Adipocyte (in vitro differentiated cells): ENCODE data around the gene SOX14.

Source experiments
- DNase-seq: peaks from one replicate; pipeline ENCODE4 v3.0.0-alpha.2; 2015; ENCODE audit warnings: low read depth
- H3K27me3 ChIP-seq: replicated peaks from 2 replicates; pipeline ENCODE4 v1.7.0; 2013; ENCODE audit warnings: mild to moderate bottlenecking, low read length, moderate library complexity; ENCODE audit not compliant: control insufficient read depth, insufficient read depth
- H3K36me3 ChIP-seq: 2 replicates; pipeline ENCODE4 v1.7.0; 2013; ENCODE audit warnings: low read length, mild to moderate bottlenecking, moderate library complexity; ENCODE audit not compliant: control insufficient read depth, insufficient read depth, severe bottlenecking
- H3K4me1 ChIP-seq: 2 replicates; pipeline ENCODE4 v1.7.0; 2013; ENCODE audit warnings: mild to moderate bottlenecking, low read length, moderate library complexity; ENCODE audit not compliant: control insufficient read depth, insufficient read depth
- H3K4me3 ChIP-seq: 2 replicates; pipeline ENCODE4 v1.7.0; 2013; ENCODE audit warnings: mild to moderate bottlenecking, low read length, moderate library complexity
- H3K9ac ChIP-seq: 2 replicates; pipeline ENCODE4 v1.7.0; 2013; ENCODE audit warnings: mild to moderate bottlenecking, low read length, moderate library complexity
- H3K9me3 ChIP-seq: 2 replicates; pipeline ENCODE4 v1.7.0; 2013; ENCODE audit warnings: mild to moderate bottlenecking, low read length, moderate library complexity; ENCODE audit not compliant: control insufficient read depth

SOX14 gene

GRCh38 chr3:137764001-137764433, at the start of gene SOX14:
Gene SOX14, plus strand, starts transcription at chr3:137764315. Its CDS starts 470 bp downstream, at chr3:137764785.
- no peak for DNase-seq
- Histone ChIP-seq H3K4me3 (no peak within 1 kb of the TSS), H3K9ac (no peak within 1 kb of the TSS), H3K27me3 (peaks cover 72% of the 10 kb centered on the region), H3K9me3 (no peaks in the 10 kb centered on the region), H3K36me3 (no peaks in the 10 kb centered on the region), H3K4me1 (peaks cover 5% of the 10 kb centered on the region)

- Histone ChIP-seq H3K4me1 (no peaks in the 10 kb centered on the region), H3K27me3 (no peaks in the 10 kb centered on the region), H3K36me3 (no peaks in the 10 kb centered on the region), H3K4me3 (no peak overlapping the region), H3K9me3 (peaks cover 4% of the 10 kb centered on the region), H3K9ac (no peak overlapping the region)
- DNase-seq: no peak
These were observed 49.6 kb upstream of the SOX14 start for GRCh38 chr3:137714551-137714950.

DNA sequence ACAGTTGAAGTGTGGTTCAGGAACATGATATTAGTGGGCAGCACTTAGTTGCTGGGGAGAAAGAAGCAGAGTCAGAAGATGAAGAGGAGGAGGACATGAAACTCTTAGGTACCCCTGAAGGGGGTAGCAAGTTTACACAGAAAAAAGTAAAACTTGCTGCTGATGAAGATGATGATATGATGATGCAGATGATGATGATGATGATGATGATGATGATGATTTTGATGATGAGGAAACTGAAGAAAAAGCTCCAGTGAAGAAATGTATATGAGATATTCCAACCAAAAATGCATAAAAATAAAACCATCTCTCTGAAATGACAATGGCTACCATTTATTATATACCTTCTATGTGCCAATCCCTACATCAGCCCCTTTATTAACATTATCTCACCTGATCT, 39.9 kb upstream of the SOX14 start:
- no peak for DNase-seq
- Histone ChIP-seq H3K4me3 (no peak overlapping the region), H3K9me3 (no peaks in the 10 kb centered on the region), H3K27me3 (no peaks in the 10 kb centered on the region), H3K36me3 (no peaks in the 10 kb centered on the region), H3K4me1 (no peaks in the 10 kb centered on the region), H3K9ac (no peak overlapping the region)

- Histone ChIP-seq H3K36me3 (no peaks in the 10 kb centered on the region), H3K4me1 (no peaks in the 10 kb centered on the region), H3K9ac (no peak overlapping the region), H3K9me3 (peaks cover 28% of the 10 kb centered on the region), H3K4me3 (no peak overlapping the region), H3K27me3 (no peaks in the 10 kb centered on the region)
- no peak for DNase-seq
These were observed 26.9 kb upstream of the SOX14 start for GRCh38 chr3:137737208-137737607.

DNA sequence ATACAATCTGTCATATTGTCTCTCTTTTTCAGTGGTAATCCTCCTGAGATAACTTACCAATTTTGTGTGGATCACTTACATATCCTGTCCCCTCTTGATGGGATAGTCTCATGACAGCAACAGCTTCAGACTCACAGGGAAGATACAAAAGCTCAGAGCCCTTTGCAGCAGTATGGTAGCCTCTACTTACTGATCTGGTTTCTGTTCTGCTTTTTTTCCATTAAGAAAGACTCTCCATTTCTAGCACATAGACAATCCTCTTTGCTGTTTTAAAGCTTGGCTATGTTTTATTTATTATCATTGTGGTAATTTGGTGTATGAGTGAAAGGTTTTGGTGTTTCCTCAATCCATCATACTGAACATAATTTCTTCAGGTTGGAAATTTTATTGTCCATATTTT, 25.4 kb upstream of the SOX14 start:
- H3K4me1 ChIP-seq: no peaks in the 10 kb centered on the region
- H3K36me3 ChIP-seq: no peaks in the 10 kb centered on the region
- peaks cover 25% of the 10 kb centered on the region for H3K9me3 ChIP-seq
- no peak overlapping the region for H3K4me3 ChIP-seq
- H3K9ac ChIP-seq: no peak overlapping the region
- no peaks in the 10 kb centered on the region for H3K27me3 ChIP-seq
- DNase-seq: no peak

DNA sequence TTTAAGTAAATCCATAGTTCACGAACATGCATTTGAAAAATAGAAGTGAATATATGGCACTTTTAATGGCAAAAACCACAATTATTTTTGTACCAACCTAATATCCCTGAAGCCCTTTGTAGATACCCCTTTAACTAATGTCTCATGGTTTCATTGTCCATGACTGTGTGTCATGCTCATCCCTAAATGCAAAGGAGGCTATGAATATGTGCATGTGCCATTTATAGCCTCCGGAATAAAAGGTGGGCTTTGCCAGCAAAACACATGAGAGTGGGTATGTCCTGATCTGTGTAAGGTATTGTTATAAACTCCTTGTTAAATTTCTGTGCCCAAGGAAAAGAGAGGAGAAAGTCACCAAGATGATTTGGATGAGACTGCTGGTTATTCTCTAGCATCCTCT, 20.5 kb upstream of the SOX14 start:
- Histone ChIP-seq H3K9ac (no peak overlapping the region), H3K36me3 (no peaks in the 10 kb centered on the region), H3K27me3 (no peaks in the 10 kb centered on the region), H3K9me3 (no peaks in the 10 kb centered on the region), H3K4me3 (no peak overlapping the region), H3K4me1 (no peaks in the 10 kb centered on the region)
- no peak for DNase-seq

- H3K9me3 ChIP-seq: no peaks in the 10 kb centered on the region
- H3K36me3 ChIP-seq: no peaks in the 10 kb centered on the region
- H3K4me1 ChIP-seq: no peaks in the 10 kb centered on the region
- DNase-seq: no peak
- no peak overlapping the region for H3K4me3 ChIP-seq
- no peak overlapping the region for H3K9ac ChIP-seq
- H3K27me3 ChIP-seq: no peaks in the 10 kb centered on the region
These were observed 17.3 kb upstream of the SOX14 start for GRCh38 chr3:137746808-137747207.

DNA sequence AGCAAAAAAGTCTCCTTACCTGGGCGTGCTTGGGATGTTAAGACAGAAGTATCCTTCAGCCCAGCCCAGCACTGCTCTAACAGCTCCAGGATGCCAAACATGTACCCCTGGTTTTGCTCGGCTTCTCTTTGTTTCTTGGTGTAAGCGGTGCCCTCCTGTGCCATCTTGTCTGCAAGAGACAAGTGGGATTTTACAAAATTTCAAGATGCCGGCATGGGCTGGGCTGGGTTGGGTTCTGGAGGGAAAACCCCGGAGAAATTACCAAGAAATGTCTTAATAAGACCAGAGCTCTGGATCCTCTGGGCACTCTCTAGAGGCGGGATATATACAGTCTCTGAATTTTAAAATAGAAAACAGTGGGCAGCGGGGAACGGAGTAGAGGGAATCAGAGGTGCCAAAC, 4.6 kb upstream of the SOX14 start:
- Histone ChIP-seq H3K4me3 (no peak overlapping the region), H3K36me3 (no peaks in the 10 kb centered on the region), H3K27me3 (peaks cover 32% of the 10 kb centered on the region), H3K9ac (no peak overlapping the region), H3K4me1 (no peaks in the 10 kb centered on the region), H3K9me3 (no peaks in the 10 kb centered on the region)
- no peak for DNase-seq

DNA sequence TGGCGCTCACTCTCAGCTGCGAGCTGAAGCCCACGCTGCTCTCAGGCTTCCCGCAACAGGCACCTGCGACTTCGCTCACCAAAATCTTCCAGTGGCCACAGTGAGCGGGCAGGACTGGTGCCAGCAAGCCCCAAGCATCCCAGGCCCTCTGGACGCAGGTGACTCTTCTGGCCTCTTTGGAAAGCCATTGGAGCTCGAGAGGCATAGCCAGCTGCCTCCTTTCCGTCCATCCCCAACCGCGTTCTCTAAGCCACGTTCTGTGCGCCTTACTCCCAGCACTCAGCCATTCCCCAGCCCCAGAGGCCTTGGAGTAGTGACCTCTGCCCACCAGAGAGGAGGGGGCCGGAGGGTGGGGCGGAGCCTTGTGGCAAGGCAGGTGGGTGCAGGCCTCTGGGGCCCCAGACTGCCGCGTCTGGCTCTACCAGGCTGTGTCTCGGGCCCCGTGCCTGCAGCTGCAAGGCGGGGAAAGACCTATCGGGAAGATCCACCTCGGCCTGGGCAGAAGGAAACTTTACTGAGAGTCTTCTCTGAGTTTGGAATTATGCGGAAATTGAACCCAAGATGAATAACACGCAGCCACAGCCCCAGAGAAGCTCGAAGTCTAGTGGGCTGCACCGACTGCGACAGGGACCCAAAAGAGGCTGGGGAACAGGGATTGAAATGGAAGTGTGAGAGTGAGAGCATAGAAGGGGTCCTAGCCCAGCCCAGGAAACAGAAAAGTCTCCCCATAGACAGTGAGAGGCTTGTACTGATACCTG, 3.6 kb upstream of the SOX14 start:
- H3K27me3 ChIP-seq: peaks cover 42% of the 10 kb centered on the region
- H3K4me1 ChIP-seq: no peaks in the 10 kb centered on the region
- DNase-seq: no peak
- H3K36me3 ChIP-seq: no peaks in the 10 kb centered on the region
- H3K9me3 ChIP-seq: no peaks in the 10 kb centered on the region
- H3K4me3 ChIP-seq: no peak overlapping the region
- no peak overlapping the region for H3K9ac ChIP-seq

DNA sequence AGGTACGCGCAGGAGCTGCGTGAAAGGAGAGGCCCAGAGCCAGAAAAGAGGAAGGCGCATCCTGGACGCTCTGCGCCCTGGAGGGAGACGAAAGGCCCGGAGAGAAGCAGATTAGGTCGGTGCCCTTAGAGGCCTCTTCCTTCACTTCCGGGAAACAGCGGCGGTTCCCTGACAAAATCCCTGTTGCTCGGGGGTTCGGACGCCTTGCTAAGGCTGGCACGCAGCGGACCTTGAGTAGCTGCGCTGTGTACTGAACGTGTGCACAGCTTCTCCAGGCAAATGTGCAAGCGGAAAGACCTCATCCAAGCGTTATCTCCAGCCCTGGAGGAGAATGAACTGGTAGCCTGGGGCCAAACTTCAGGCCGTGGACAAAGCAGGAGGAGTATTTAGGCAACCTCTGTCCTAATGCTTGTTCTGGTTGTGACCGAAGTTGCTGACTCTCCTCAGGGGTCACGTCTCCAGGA, 3.0 kb upstream of the SOX14 start:
- H3K4me1 ChIP-seq: no peaks in the 10 kb centered on the region
- no peak overlapping the region for H3K4me3 ChIP-seq
- H3K36me3 ChIP-seq: no peaks in the 10 kb centered on the region
- no peaks in the 10 kb centered on the region for H3K9me3 ChIP-seq
- peaks cover 48% of the 10 kb centered on the region for H3K27me3 ChIP-seq
- H3K9ac ChIP-seq: no peak overlapping the region
- DNase-seq: no peak

- H3K9ac ChIP-seq: no peak overlapping the region
- H3K9me3 ChIP-seq: no peaks in the 10 kb centered on the region
- H3K27me3 ChIP-seq: peaks cover 55% of the 10 kb centered on the region
- no peak for DNase-seq
- H3K4me3 ChIP-seq: no peak overlapping the region
- H3K4me1 ChIP-seq: no peaks in the 10 kb centered on the region
- H3K36me3 ChIP-seq: no peaks in the 10 kb centered on the region
These were observed 2.3 kb upstream of the SOX14 start for GRCh38 chr3:137761563-137762503.
